IMR-90 (cell line): ENCODE results near the gene TRIM66. TPM values are rescaled to one million over a fixed set of nuclear protein-coding genes. Genes with fewer than 3 reads are reported as not detected.

Source experiments
- ATAC-seq: fragments of 200-7000 bp; cut with Tn5 transposase; 2 replicates; pipeline ENCODE4 v1.9.1; 2020; ENCODE audit warnings: low read depth, mild to moderate bottlenecking, moderate library complexity
- BruUV-seq: library from RNA; stranded (reverse); fragments of 400-500 nt; replicated peaks from 2 replicates; lab custom pipeline; 2021; lab: Mats Ljungman, UMichigan
- CTCF ChIA-PET: fragments of 300-600 bp; formaldehyde crosslinking; extraction: SDS; loops from one replicate; lab custom pipeline; 2021; ENCODE audit warnings: antibody characterized with exemption; lab: Yijun Ruan, JAX
- POLR2A ChIA-PET: fragments of 300-600 bp; sonication (Branson Sonifier 250); formaldehyde crosslinking; loops from one replicate; lab custom pipeline; 2022; ENCODE audit warnings: antibody characterized with exemption; ENCODE audit not compliant: unreplicated experiment; lab: Charles Lee
- DNase-seq: peaks from one replicate; pipeline ENCODE4 v3.0.0; 2013
- H2AFZ ChIP-seq: replicated peaks from 2 replicates; pipeline ENCODE3; 2013; ENCODE audit warnings: low read length, mild to moderate bottlenecking; ENCODE audit not compliant: poor library complexity
- H2AK5ac ChIP-seq: 2 replicates; pipeline ENCODE4 v1.6.1; 2013; ENCODE audit warnings: low read depth, low read length, inconsistent platforms
- H2AK9ac ChIP-seq: replicated peaks from 2 replicates; pipeline ENCODE3; 2013; ENCODE audit warnings: mild to moderate bottlenecking, low read depth, low read length, moderate library complexity; ENCODE audit not compliant: poor library complexity
- H2BK120ac ChIP-seq: 2 replicates; pipeline ENCODE4 v1.6.1; 2013; ENCODE audit warnings: low read depth, low read length, inconsistent platforms
- H2BK15ac ChIP-seq: 3 replicates; pipeline ENCODE4 v1.6.1; 2013; ENCODE audit warnings: low read depth, low read length, inconsistent platforms
- H2BK20ac ChIP-seq: 2 replicates; pipeline ENCODE4 v1.6.1; 2013; ENCODE audit warnings: low read depth, mild to moderate bottlenecking, inconsistent platforms, low read length, moderate library complexity
- H2BK5ac ChIP-seq: 2 replicates; pipeline ENCODE4 v1.6.1; 2013; ENCODE audit warnings: mild to moderate bottlenecking, low read depth, low read length, inconsistent platforms; ENCODE audit not compliant: poor library complexity, severe bottlenecking
- H3K14ac ChIP-seq: replicated peaks from 2 replicates; pipeline ENCODE4 v1.6.1; 2013; ENCODE audit warnings: low read depth, low read length, inconsistent platforms
- H3K18ac ChIP-seq: 2 replicates; pipeline ENCODE4 v1.6.1; 2013; ENCODE audit warnings: low read depth, low read length, control low read depth
- H3K23ac ChIP-seq: 2 replicates; pipeline ENCODE4 v1.6.1; 2013; ENCODE audit warnings: low read depth, low read length, inconsistent platforms
- H3K27ac ChIP-seq: 2 replicates; pipeline ENCODE4 v1.5.1; 2013; ENCODE audit warnings: mild to moderate bottlenecking, control low read depth, low read length; ENCODE audit not compliant: insufficient read depth
- H3K27me3 ChIP-seq: 2 replicates; pipeline ENCODE4 v1.6.1; 2013; ENCODE audit warnings: low read length; ENCODE audit not compliant: control insufficient read depth, insufficient read depth
- H3K36me3 ChIP-seq: 2 replicates; pipeline ENCODE4 v1.6.1; 2013; ENCODE audit warnings: low read length, mixed read lengths; ENCODE audit not compliant: control insufficient read depth, insufficient read depth
- H3K4ac ChIP-seq: 2 replicates; pipeline ENCODE4 v1.6.1; 2013; ENCODE audit warnings: low read depth, low read length, inconsistent platforms
- H3K4me1 ChIP-seq: 2 replicates; pipeline ENCODE4 v1.6.1; 2013; ENCODE audit warnings: low read length, mixed read lengths; ENCODE audit not compliant: control insufficient read depth, insufficient read depth
- H3K4me2 ChIP-seq: 2 replicates; pipeline ENCODE4 v1.6.1; 2013; ENCODE audit warnings: low read depth, mild to moderate bottlenecking, control low read depth, low read length, moderate library complexity
- H3K4me3 ChIP-seq: 2 replicates; pipeline ENCODE4 v1.5.1; 2013; ENCODE audit warnings: low read depth, mild to moderate bottlenecking, control low read depth, low read length, moderate library complexity; ENCODE audit not compliant: insufficient read depth
- H3K56ac ChIP-seq: 2 replicates; pipeline ENCODE4 v1.6.1; 2013; ENCODE audit warnings: low read length, inconsistent platforms; ENCODE audit not compliant: insufficient read depth; ENCODE audit errors: extremely low read depth
- H3K79me1 ChIP-seq, 2 experiments: 2 replicates each; pipeline ENCODE4 v1.6.1; 2013; ENCODE audit warnings: low read length in 2 of 2, inconsistent platforms in 1 of 2, low read depth in 1 of 2
- H3K9ac ChIP-seq: 2 replicates; pipeline ENCODE4 v1.6.1; 2013; ENCODE audit warnings: low read depth, low read length, control low read depth
- H3K9me1 ChIP-seq: 2 replicates; pipeline ENCODE4 v1.6.1; 2013; ENCODE audit warnings: low read length, inconsistent platforms; ENCODE audit not compliant: insufficient read depth
- H3K9me3 ChIP-seq: 2 replicates; pipeline ENCODE4 v1.6.1; 2013; ENCODE audit warnings: low read length; ENCODE audit not compliant: control insufficient read depth, insufficient read depth
- H4K20me1 ChIP-seq: 2 replicates; pipeline ENCODE4 v1.6.1; 2013; ENCODE audit warnings: low read length, inconsistent platforms; ENCODE audit not compliant: insufficient read depth
- H4K5ac ChIP-seq: 2 replicates; pipeline ENCODE4 v1.6.1; 2013; ENCODE audit warnings: mild to moderate bottlenecking, low read depth, low read length, control low read depth
- H4K8ac ChIP-seq, 2 experiments: 2 replicates each; pipeline ENCODE4 v1.6.1; 2013; ENCODE audit warnings: low read depth in 2 of 2, low read length in 2 of 2, control low read depth in 1 of 2, inconsistent platforms in 1 of 2
- H4K91ac ChIP-seq: 2 replicates; pipeline ENCODE4 v1.6.1; 2013; ENCODE audit warnings: low read depth, low read length, inconsistent platforms; ENCODE audit not compliant: insufficient read depth
- CTCF ChIP-seq: conservative IDR thresholded peaks from 2 replicates; pipeline ENCODE4 v1.5.1; 2012; ENCODE audit warnings: mild to moderate bottlenecking, low read depth, low read length, improper control_type of control experiment
- ELK1 ChIP-seq: fragments of 150-350 bp; IDR thresholded peaks from 2 replicates; pipeline ENCODE4 v1.6.1; 2016; ENCODE audit warnings: low read depth, mild to moderate bottlenecking, low read length, moderate library complexity, borderline replicate concordance
- FOS ChIP-seq: fragments of 150-350 bp; IDR thresholded peaks from 2 replicates; pipeline ENCODE4 v1.6.1; 2016; ENCODE audit warnings: low read depth, low read length
- MAFK ChIP-seq: IDR thresholded peaks from 2 replicates; pipeline ENCODE4 v1.6.1; 2012; ENCODE audit warnings: low read depth, low read length, improper control_type of control experiment
- MXI1 ChIP-seq: IDR thresholded peaks from 2 replicates; pipeline ENCODE4 v1.6.1; 2012; ENCODE audit warnings: low read depth, mild to moderate bottlenecking, low read length, moderate library complexity, borderline replicate concordance
- NFE2L2 ChIP-seq: fragments of 150-350 bp; IDR thresholded peaks from 2 replicates; pipeline ENCODE4 v1.6.1; 2016; ENCODE audit warnings: low read depth, mild to moderate bottlenecking, low read length
- POLR2A ChIP-seq: IDR thresholded peaks from 2 replicates; pipeline ENCODE4 v1.6.1; 2012; ENCODE audit warnings: mild to moderate bottlenecking, low read depth, low read length
- RAD21 ChIP-seq: IDR thresholded peaks from 2 replicates; pipeline ENCODE4 v1.6.1; 2012; ENCODE audit warnings: low read length, improper control_type of control experiment
- RCOR1 ChIP-seq: IDR thresholded peaks from 2 replicates; pipeline ENCODE4 v1.6.1; 2012; ENCODE audit warnings: mild to moderate bottlenecking, low read length, improper control_type of control experiment; ENCODE audit not compliant: insufficient replicate concordance
- SMC3 ChIP-seq: fragments of 150-350 bp; IDR thresholded peaks from 2 replicates; pipeline ENCODE4 v1.6.1; 2016; ENCODE audit warnings: low read depth, mild to moderate bottlenecking, antibody characterized with exemption, low read length, moderate library complexity
- USF2 ChIP-seq: fragments of 150-350 bp; IDR thresholded peaks from 2 replicates; pipeline ENCODE4 v1.6.1; 2017; ENCODE audit warnings: mild to moderate bottlenecking, antibody characterized with exemption, low read length, low read depth
- WGBS, 2 experiments: methylation state at CpG; one replicate each; pipeline versions ENCODE4 v1.1.5 to v1.1.7; 2013; ENCODE audit warnings: missing lambda C conversion rate in 2 of 2; ENCODE audit not compliant: insufficient read length in 1 of 2; ENCODE audit errors: extremely low coverage in 2 of 2; 5-methylcytosine and 5-hydroxymethylcytosine counted together
- dilution Hi-C: fragments of 300-500 bp; cut with HindIII; formaldehyde crosslinking; loops from one replicate; pipeline ENCODE4 v1.14.3; 2018; ENCODE audit warnings: low sequenced_read_pairs; ENCODE audit not compliant: unreplicated experiment
- in situ Hi-C: fragments of 300-500 bp; cut with MboI; formaldehyde crosslinking; loops from 3 replicates; pipeline ENCODE4 v1.14.3; 2019; ENCODE audit warnings: low sequenced_read_pairs, inconsistent platforms, mixed read lengths
- intact Hi-C: fragments of 100-400 bp; cut with micrococcal nuclease; formaldehyde crosslinking; loops from 2 replicates; pipeline ENCODE4 v1.10.0; 2022
- polyA plus RNA-seq, 3 experiments: library from polyadenylated mRNA; depleted of rRNA; stranded (reverse); fragments of >200 nt; gene quantifications; 2 replicates each; pipeline ENCODE4 v1.2.3, GENCODE V29; 2012; ENCODE audit warnings: low replicate concordance in 1 of 3
- total RNA-seq: library from RNA; depleted of rRNA; stranded (reverse); fragments of >200 nt; gene quantifications from 2 replicates; pipeline ENCODE4 v1.2.3, GENCODE V29; 2012

TRIM66 gene
- total and polyA plus RNA-seq, 2 of the 4 experiments (the other 2 are of a cell fraction): 4.4 to 5.0 TPM

- in situ Hi-C loops: no loop called here
- POLR2A ChIA-PET: no interaction called here
Measured at GRCh38 chr11:8646873-8647272, 35.6 kb downstream of the TRIM66 start.

More at GRCh38 chr11:8646873-8647272, 35.6 kb downstream of the TRIM66 start:
- DNase-seq (no peak), ATAC-seq (no peak)
- H4K8ac ChIP-seq: no peak overlapping the region
- no peaks in the 10 kb centered on the region for H3K9me3 ChIP-seq
- H2AFZ ChIP-seq: no peak overlapping the region
- H3K4me1 ChIP-seq: peaks cover 9% of the 10 kb centered on the region
- no peak overlapping the region for H3K14ac ChIP-seq
- H2BK15ac ChIP-seq: no peak overlapping the region
- no peak overlapping the region for H3K9ac ChIP-seq
- H2BK20ac ChIP-seq: no peak overlapping the region
- no peak overlapping the region for H3K18ac ChIP-seq
- peaks cover 20% of the 10 kb centered on the region for H3K36me3 ChIP-seq
- H3K9me1 ChIP-seq: peaks cover 27% of the 10 kb centered on the region
- no peak overlapping the region for H3K23ac ChIP-seq
- dilution Hi-C loops (no loop called here), intact Hi-C loops (no loop called here)
- H4K20me1 ChIP-seq: peaks cover 2% of the 10 kb centered on the region; the same call in 1 of the 2 replicates
- H2AK9ac ChIP-seq: no peak overlapping the region
- H3K4me2 ChIP-seq: no peak overlapping the region
- no TSS peak for BruUV-seq
- TF ChIP-seq RCOR1 (no peak), MAFK (no peak), NFE2L2 (no peak), SMC3 (no peak), RAD21 (no peak), USF2 (no peak), CTCF (no peak), ELK1 (no peak), MXI1 (no peak), FOS (no peak), POLR2A (no peak)
- no peak overlapping the region for H3K4ac ChIP-seq
- WGBS, 2 experiments: no CpG with 5 or more reads among the region's 4 CpGs
- peaks cover 0 to 14% of the 10 kb centered on the region in 2 experiments; a peak in 1 of 4 replicates for H3K79me1 ChIP-seq
- H3K27ac ChIP-seq: no peak overlapping the region
- CTCF ChIA-PET: no interaction called here
- H3K27me3 ChIP-seq: no peaks in the 10 kb centered on the region
- no peak overlapping the region for H4K5ac ChIP-seq
- no peak overlapping the region for H2BK120ac ChIP-seq
- no peak overlapping the region for H2BK5ac ChIP-seq
- no peak overlapping the region for H2AK5ac ChIP-seq
- H4K91ac ChIP-seq: no peak overlapping the region
- H3K56ac ChIP-seq: no peak overlapping the region
- H3K4me3 ChIP-seq: no peak overlapping the region
